Liver (tissue), 9 donors: ENCODE results near the gene SFXN3. TPM values are rescaled to one million over a fixed set of nuclear protein-coding genes. Genes with fewer than 3 reads are reported as not detected.

ENCODE experiments used
- DNase-seq: peaks from one replicate; pipeline ENCODE4 v3.0.0-alpha.2; 2017; ENCODE audit warnings: low spot score
- H3K27ac ChIP-seq, 2 donors: one replicate each; pipeline ENCODE4 v1.7.0; 2013; ENCODE audit warnings: inconsistent platforms in 2 of 2, low read length in 2 of 2, control low read depth in 1 of 2, low read depth in 1 of 2, mild to moderate bottlenecking in 1 of 2
- H3K27me3 ChIP-seq, 4 donors: one replicate each; pipeline versions ENCODE4 v1.6.1 to v1.7.0; 2013; ENCODE audit warnings: low read length in 3 of 4, inconsistent platforms in 1 of 4, mild to moderate bottlenecking in 1 of 4, moderate library complexity in 1 of 4; ENCODE audit not compliant: control insufficient read depth in 4 of 4, insufficient read depth in 4 of 4
- H3K36me3 ChIP-seq, 4 donors: one replicate each; pipeline versions ENCODE4 v1.6.1 to v1.7.0; 2013; ENCODE audit warnings: low read length in 3 of 4, mild to moderate bottlenecking in 3 of 4, low read depth in 1 of 4, moderate library complexity in 1 of 4; ENCODE audit not compliant: control insufficient read depth in 4 of 4, insufficient read depth in 3 of 4
- H3K4me1 ChIP-seq, 4 donors: one replicate each; pipeline versions ENCODE4 v1.6.1 to v1.7.0; 2013; ENCODE audit warnings: low read length in 3 of 4, mild to moderate bottlenecking in 3 of 4, moderate library complexity in 1 of 4; ENCODE audit not compliant: control insufficient read depth in 4 of 4, insufficient read depth in 4 of 4
- H3K4me3 ChIP-seq, 3 donors: one replicate each; pipeline versions ENCODE4 v1.6.1 to v1.7.0; 2013; ENCODE audit warnings: low read length in 3 of 3, control low read depth in 1 of 3, low read depth in 1 of 3, mild to moderate bottlenecking in 1 of 3
- H3K9ac ChIP-seq, 2 donors: one replicate each; pipeline ENCODE4 v1.7.0; 2013; ENCODE audit warnings: low read length in 2 of 2, mild to moderate bottlenecking in 2 of 2, moderate library complexity in 2 of 2, control low read depth in 1 of 2, low read depth in 1 of 2
- H3K9me3 ChIP-seq, 4 donors: one replicate each; pipeline versions ENCODE4 v1.6.1 to v1.7.0; 2013; ENCODE audit warnings: low read length in 3 of 4; ENCODE audit not compliant: control insufficient read depth in 4 of 4
- EGR1 ChIP-seq, 2 donors: IDR thresholded peaks; 2 replicates each; pipeline ENCODE4 v1.6.1; 2016 to 2018; ENCODE audit warnings: antibody characterized with exemption in 2 of 2, low read depth in 2 of 2
- FOXA1 ChIP-seq: IDR thresholded peaks from 2 replicates; pipeline ENCODE4 v1.6.1; 2016; ENCODE audit warnings: antibody characterized with exemption
- FOXA2 ChIP-seq: IDR thresholded peaks from 2 replicates; pipeline ENCODE4 v1.6.1; 2016; ENCODE audit warnings: antibody characterized with exemption
- GABPA ChIP-seq, 2 donors: IDR thresholded peaks in 1 of 2; conservative IDR thresholded peaks in 1 of 2; 2 replicates each; pipeline ENCODE4 v1.6.1; 2016; ENCODE audit warnings: antibody characterized with exemption in 2 of 2, mild to moderate bottlenecking in 1 of 2, moderate library complexity in 1 of 2
- HNF4A ChIP-seq, 2 donors: conservative IDR thresholded peaks; 2 replicates each; pipeline ENCODE4 v1.6.1; 2016; ENCODE audit warnings: antibody characterized with exemption in 2 of 2, mild to moderate bottlenecking in 2 of 2
- HNF4G ChIP-seq: IDR thresholded peaks from 2 replicates; pipeline ENCODE4 v1.6.1; 2016; ENCODE audit warnings: antibody characterized with exemption
- JUND ChIP-seq, 2 donors: IDR thresholded peaks; 2 replicates each; pipeline ENCODE4 v1.6.1; 2016; ENCODE audit warnings: antibody characterized with exemption in 2 of 2
- NR2F2 ChIP-seq: IDR thresholded peaks from 2 replicates; pipeline ENCODE4 v1.6.1; 2016; ENCODE audit warnings: antibody characterized with exemption
- RAD21 ChIP-seq, 2 donors: IDR thresholded peaks; 2 replicates each; pipeline ENCODE4 v1.6.1; 2016; ENCODE audit warnings: antibody characterized with exemption in 2 of 2, mild to moderate bottlenecking in 2 of 2
- RXRA ChIP-seq, 2 donors: IDR thresholded peaks; 2 replicates each; pipeline ENCODE4 v1.6.1; 2017 to 2018; ENCODE audit warnings: antibody characterized with exemption in 2 of 2, mild to moderate bottlenecking in 1 of 2
- SP1 ChIP-seq: IDR thresholded peaks from 2 replicates; pipeline ENCODE4 v1.6.1; 2018; ENCODE audit warnings: antibody characterized with exemption, mild to moderate bottlenecking
- TAF1 ChIP-seq: conservative IDR thresholded peaks from 2 replicates; pipeline ENCODE4 v1.6.1; 2016; ENCODE audit warnings: antibody characterized with exemption, mild to moderate bottlenecking
- YY1 ChIP-seq: IDR thresholded peaks from 2 replicates; pipeline ENCODE4 v1.6.1; 2016; ENCODE audit warnings: antibody characterized with exemption, mild to moderate bottlenecking
- WGBS: extraction: QIAGEN DNeasy Blood & Tissue Kit; methylation state at CpG from one replicate; pipeline ENCODE4 v1.1.7; 2013; 5-methylcytosine and 5-hydroxymethylcytosine counted together
- polyA plus RNA-seq, 2 donors: library from polyadenylated mRNA; stranded (reverse) in 1 of 2; unstranded in 1 of 2; fragments of 200-250 nt in 1 of 2; fragments of >200 nt in 1 of 2; fragmentation: Nextera tagmentation in 1 of 2; extraction: Ambion mirVana in 1 of 2; gene quantifications; one replicate each; pipeline versions ENCODE4 v1.2.1 to v1.2.3, GENCODE V29; 2013 to 2015
- total RNA-seq, 2 donors: library from RNA; depleted of rRNA; stranded (reverse); fragments of >200 nt; gene quantifications; one replicate each; pipeline ENCODE4 v1.2.3, GENCODE V29; 2014
- TF ChIP-seq, protein P1 (sequence below): IDR thresholded peaks from 2 replicates; pipeline ENCODE4 v1.6.1; 2016; ENCODE audit warnings: antibody characterized with exemption
- TF ChIP-seq, protein P2 (sequence below): IDR thresholded peaks from 2 replicates; pipeline ENCODE4 v1.6.1; 2016; ENCODE audit warnings: antibody characterized with exemption, mild to moderate bottlenecking
- TF ChIP-seq, protein P3 (sequence below): IDR thresholded peaks from 2 replicates; pipeline ENCODE4 v1.6.1; 2016; ENCODE audit warnings: antibody characterized with exemption
- TF ChIP-seq, protein P4 (sequence below): fragments of 150-350 bp; IDR thresholded peaks from 2 replicates; pipeline ENCODE4 v1.5.1; 2017; ENCODE audit warnings: improper control_type of control experiment, low read depth, low read length; ENCODE audit not compliant: missing input control
- donor health status: healthy.
- donor health status: healthy.
- donor health status: healthy.
- donor health status: healthy.
- donor health status: healthy.

Gene SFXN3
- total and polyA plus RNA-seq, 4 donors: 1.7 to 11.1 (median 6.3) TPM

DNA sequence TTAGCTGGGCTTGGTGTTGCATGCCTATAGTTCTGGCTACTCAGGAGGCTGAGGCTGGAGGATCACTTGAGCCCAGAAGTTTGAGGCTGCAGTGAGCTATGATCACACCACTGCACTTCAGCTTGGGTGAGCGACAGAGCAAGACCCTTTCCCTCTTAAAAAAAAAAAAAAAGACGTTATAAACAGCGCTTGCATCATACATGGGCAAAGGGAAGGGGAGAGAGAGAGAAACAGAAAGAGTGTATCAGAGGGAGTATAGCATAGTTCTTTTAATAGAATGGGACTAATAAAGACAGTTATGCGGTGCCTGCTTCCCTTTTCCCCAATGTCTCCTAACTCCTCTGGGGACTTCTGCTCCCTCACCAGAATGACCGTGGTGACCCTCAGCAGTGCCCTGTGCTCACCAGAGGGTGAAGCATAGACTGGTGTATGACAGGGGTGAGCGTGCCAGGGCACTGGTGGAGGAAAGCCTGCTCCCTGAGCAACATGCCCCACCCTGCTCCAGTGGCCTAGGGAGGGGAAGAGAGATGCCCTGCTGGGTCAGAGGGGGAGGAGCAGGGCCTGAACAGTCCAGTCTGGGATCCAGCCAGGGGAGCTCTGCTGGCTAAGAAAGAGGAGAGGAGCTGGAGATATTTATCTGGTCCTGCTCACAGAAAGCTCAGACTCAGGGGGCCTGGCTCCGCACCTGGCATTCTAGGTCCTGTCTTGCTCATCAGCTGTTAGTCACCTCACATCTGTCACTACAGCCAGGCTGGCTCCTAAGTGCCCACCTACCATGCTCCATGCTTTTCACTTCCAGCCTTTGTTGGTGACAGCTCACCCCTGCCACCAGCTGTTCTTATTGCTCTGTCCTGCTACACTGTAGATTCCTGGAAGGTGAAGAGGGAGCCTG is 2.3 kb upstream of the SFXN3 start:
- DNase-seq: no peak
- 69% methylated on average over 7 of the region's 7 CpGs for WGBS
- H3K4me1 ChIP-seq: peaks cover 4 to 24% (median 18%) of the 10 kb centered on the region in 4 donors
- no peaks in the 10 kb centered on the region for H3K27me3 ChIP-seq
- no peak overlapping the region for H3K4me3 ChIP-seq
- no peaks in the 10 kb centered on the region for H3K9me3 ChIP-seq
- no peak overlapping the region for H3K9ac ChIP-seq
- no peak overlapping the region for H3K27ac ChIP-seq
- no peak for TF ChIP-seq YY1
- TF ChIP-seq SP1: no peak
- TF ChIP-seq, protein P1, sequence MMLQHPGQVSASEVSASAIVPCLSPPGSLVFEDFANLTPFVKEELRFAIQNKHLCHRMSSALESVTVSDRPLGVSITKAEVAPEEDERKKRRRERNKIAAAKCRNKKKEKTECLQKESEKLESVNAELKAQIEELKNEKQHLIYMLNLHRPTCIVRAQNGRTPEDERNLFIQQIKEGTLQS: no peak
- no peak for TF ChIP-seq HNF4A (conservative IDR thresholded peaks at IDR 0.05)
- TF ChIP-seq, protein P2, sequence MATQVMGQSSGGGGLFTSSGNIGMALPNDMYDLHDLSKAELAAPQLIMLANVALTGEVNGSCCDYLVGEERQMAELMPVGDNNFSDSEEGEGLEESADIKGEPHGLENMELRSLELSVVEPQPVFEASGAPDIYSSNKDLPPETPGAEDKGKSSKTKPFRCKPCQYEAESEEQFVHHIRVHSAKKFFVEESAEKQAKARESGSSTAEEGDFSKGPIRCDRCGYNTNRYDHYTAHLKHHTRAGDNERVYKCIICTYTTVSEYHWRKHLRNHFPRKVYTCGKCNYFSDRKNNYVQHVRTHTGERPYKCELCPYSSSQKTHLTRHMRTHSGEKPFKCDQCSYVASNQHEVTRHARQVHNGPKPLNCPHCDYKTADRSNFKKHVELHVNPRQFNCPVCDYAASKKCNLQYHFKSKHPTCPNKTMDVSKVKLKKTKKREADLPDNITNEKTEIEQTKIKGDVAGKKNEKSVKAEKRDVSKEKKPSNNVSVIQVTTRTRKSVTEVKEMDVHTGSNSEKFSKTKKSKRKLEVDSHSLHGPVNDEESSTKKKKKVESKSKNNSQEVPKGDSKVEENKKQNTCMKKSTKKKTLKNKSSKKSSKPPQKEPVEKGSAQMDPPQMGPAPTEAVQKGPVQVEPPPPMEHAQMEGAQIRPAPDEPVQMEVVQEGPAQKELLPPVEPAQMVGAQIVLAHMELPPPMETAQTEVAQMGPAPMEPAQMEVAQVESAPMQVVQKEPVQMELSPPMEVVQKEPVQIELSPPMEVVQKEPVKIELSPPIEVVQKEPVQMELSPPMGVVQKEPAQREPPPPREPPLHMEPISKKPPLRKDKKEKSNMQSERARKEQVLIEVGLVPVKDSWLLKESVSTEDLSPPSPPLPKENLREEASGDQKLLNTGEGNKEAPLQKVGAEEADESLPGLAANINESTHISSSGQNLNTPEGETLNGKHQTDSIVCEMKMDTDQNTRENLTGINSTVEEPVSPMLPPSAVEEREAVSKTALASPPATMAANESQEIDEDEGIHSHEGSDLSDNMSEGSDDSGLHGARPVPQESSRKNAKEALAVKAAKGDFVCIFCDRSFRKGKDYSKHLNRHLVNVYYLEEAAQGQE: no peak
- no peak for TF ChIP-seq GABPA (IDR thresholded peaks at IDR 0.05 in 1 of 2, conservative IDR thresholded peaks at IDR 0.05 in 1 of 2)
- no peak for TF ChIP-seq TAF1
- TF ChIP-seq, protein P3, sequence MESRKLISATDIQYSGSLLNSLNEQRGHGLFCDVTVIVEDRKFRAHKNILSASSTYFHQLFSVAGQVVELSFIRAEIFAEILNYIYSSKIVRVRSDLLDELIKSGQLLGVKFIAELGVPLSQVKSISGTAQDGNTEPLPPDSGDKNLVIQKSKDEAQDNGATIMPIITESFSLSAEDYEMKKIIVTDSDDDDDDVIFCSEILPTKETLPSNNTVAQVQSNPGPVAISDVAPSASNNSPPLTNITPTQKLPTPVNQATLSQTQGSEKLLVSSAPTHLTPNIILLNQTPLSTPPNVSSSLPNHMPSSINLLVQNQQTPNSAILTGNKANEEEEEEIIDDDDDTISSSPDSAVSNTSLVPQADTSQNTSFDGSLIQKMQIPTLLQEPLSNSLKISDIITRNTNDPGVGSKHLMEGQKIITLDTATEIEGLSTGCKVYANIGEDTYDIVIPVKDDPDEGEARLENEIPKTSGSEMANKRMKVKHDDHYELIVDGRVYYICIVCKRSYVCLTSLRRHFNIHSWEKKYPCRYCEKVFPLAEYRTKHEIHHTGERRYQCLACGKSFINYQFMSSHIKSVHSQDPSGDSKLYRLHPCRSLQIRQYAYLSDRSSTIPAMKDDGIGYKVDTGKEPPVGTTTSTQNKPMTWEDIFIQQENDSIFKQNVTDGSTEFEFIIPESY: no peak
- TF ChIP-seq HNF4G: no peak
- no peak for TF ChIP-seq FOXA1
- no peak for TF ChIP-seq EGR1 (IDR thresholded peaks at IDR 0.05; ENCODE audit: low read depth in 2 of 2)
- TF ChIP-seq JUND (IDR thresholded peaks at IDR 0.05): no peak
- no peak for TF ChIP-seq RAD21 (IDR thresholded peaks at IDR 0.05)
- TF ChIP-seq, protein P4, sequence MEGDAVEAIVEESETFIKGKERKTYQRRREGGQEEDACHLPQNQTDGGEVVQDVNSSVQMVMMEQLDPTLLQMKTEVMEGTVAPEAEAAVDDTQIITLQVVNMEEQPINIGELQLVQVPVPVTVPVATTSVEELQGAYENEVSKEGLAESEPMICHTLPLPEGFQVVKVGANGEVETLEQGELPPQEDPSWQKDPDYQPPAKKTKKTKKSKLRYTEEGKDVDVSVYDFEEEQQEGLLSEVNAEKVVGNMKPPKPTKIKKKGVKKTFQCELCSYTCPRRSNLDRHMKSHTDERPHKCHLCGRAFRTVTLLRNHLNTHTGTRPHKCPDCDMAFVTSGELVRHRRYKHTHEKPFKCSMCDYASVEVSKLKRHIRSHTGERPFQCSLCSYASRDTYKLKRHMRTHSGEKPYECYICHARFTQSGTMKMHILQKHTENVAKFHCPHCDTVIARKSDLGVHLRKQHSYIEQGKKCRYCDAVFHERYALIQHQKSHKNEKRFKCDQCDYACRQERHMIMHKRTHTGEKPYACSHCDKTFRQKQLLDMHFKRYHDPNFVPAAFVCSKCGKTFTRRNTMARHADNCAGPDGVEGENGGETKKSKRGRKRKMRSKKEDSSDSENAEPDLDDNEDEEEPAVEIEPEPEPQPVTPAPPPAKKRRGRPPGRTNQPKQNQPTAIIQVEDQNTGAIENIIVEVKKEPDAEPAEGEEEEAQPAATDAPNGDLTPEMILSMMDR: no peak
- no peak for TF ChIP-seq RXRA (IDR thresholded peaks at IDR 0.05)
- no peak for TF ChIP-seq NR2F2
- TF ChIP-seq FOXA2: no peak
- H3K36me3 ChIP-seq: no peaks in the 10 kb centered on the region
